Stimulated activated CD8-positive, alpha-beta memory T cell treated with anti-CD3 and anti-CD28 coated beads, Interleukin-7, amount 100 ng/mL, for 4 hours (primary cell): ENCODE measurements around the gene MMD.
A peak's percentile ranks its signal among the peaks of the same experiment; 100 is the strongest.

Experiments used
- DNase-seq, 2 donors: peaks; one replicate each; pipeline ENCODE4 v3.0.0-alpha.2; 2020; ENCODE audit warnings: low read depth in 2 of 2

MMD gene

DNA sequence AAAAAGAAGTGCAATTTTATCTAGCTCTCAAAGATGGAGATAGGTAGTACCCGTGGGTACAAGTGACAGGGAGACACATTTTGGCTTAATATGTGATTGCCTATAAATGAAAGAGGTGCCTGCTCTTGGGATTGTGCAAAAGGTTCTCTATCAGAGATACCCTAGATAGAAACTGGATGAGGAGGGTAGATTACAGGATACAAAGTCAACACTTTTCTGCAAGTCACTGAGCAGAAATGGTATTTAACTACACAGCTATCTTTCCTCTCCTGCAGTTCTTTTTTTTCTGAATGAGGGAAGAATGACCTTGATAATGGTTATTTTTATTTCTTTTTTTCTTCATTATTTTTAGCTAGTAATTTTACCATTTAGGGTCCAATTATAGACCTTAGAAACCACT is 67.6 kb downstream of the MMD start:
- DNase-seq, result no peak

DNA sequence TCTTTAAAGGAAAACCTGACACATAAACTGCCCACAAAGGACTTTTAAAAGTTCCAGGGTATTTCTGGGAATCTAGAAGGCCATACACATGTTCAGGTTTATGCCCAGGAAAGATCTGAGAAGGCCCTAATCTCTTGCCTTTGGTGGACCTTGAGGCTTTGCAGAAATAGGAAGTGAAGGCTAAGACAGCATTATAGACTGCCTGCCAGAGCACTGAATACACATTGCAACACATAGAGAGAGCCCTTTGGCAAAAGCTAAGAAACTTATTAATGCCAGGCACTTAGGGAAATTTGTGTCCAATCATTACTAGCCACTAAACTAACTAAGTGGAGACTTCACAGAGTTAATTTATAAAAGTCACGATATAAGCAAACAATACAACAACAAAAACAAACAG is 70.4 kb downstream of the MMD start:
- DNase-seq, result no peak

DNA sequence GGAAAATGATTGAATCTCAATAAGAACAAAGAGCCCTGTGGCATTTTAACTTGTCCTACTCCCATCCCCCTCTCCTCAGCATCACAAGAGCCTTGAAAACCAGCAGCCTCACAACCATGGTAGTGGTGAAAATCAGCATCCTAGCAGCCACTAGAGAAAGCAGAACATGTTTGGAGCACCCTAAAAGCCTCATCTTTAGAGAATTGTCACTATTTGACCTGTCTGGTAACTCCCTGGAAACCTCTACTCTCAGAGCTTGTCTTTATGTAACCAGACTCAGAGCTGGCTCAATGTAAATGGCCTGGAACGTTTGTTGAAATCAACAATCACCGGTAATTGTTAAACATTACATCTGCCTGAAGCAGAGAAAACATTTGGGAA is 70.8 kb downstream of the MMD start:
- no peak for DNase-seq

DNA sequence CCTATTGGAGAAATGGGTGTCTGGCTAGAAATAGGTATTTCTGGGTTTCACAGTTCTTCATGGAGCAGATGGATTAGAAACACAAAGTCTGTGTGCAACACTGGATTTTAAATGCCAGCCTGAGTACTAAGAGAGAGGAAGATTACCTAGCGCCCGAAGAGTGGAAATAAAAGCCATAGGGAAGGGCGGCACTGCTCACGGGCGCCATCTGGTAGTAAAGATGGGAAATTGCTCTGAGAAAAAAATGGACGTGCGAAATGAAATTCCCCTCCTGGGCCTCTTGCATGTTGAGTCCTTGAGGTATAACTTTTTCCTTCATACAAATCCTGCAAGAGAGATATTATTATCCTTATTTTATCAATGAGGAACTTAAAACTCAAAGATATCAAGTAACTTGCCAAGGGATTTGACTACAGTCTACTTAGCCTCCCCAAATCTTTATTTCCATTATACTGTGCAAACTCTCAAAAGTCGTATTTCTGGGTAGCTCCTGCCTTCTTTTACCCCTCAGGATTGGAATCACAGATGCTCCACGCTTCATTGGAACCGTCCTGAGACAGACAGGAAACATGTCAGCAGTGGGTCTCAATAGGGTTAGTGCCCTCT is 72.8 kb downstream of the MMD start:
- peak in 1 of 2 donors; percentile 1 for DNase-seq

DNA sequence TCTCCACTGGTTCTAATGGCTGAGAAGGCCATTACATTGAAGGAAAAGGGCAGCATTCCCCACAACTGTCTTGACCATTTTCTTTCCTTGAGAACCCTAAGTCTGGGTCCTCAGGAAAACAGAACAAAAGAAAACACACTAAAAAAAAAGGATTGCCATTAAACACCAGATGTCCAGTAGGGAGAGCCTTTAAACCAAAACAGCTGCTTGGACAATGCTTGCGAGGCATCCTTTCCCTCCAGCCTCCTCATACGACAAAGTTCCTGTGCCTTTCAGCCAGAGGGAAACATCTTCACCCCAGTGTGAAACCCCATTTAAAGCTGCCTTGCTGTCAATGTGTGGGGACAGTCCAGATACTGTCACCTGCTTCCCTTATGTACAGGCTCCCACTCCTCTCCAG is 74.3 kb downstream of the MMD start:
- no peak for DNase-seq

DNA sequence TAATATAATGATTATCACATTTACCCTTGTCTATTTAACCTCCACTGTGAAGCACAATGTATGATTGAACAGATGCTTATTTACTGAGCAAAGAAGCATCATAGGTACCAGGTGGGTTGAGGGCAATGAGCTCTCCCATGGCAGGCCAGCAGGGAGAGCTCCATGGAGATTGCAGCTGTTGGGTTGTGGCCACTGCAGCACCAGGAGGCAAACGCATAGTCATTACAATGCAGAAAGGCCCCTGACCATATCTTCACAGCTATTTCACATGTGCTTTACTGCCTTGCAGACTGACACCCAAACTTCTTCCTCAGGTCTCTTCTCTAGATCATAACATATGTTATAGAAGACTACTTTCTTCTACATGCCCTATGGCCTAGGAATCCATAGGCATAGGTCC is 75.0 kb downstream of the MMD start:
- DNase-seq, result no peak

DNA sequence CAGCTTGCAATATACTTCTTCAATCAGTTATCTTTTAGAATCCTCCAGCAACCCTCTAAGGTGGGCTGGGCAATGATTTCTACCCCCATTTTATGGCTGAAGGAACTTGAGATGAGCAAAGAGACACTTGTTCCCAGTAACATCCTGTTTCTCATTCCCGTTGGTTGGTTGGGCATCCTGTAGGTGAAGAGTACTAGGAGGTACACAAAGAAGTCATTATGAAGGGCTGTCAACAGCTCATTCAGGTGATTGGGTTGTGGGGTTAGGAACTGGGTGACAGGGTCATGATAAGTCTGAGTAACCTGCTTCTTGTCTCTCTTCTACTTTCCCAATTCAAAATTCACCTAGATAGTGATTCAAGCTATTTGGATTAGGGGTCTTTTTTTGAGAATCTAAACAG is 76.5 kb downstream of the MMD start:
- DNase-seq, result no peak

DNA sequence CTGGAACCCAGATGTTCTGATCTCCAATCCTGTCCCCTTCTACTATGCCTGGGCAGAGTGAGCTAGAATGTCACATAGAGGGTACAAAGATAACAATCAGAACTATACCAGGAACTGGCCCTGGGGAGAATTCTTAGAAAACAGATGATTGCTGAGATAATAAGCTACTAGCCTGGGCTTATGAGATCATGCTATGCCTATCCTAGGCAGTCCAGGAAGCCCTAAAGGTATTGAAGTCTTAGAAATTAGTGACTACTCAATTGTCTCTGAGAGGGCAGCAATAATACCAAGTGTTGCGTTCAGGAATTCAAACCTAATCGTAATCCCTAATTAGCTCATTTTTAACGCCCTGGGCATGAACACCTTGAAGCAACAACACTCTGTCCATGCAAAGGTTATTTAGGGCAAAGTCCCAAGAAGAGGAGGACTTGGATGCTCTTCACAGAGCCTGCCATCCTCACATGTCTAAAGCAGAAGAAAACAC is 77.1 kb downstream of the MMD start:
- no peak for DNase-seq

DNA sequence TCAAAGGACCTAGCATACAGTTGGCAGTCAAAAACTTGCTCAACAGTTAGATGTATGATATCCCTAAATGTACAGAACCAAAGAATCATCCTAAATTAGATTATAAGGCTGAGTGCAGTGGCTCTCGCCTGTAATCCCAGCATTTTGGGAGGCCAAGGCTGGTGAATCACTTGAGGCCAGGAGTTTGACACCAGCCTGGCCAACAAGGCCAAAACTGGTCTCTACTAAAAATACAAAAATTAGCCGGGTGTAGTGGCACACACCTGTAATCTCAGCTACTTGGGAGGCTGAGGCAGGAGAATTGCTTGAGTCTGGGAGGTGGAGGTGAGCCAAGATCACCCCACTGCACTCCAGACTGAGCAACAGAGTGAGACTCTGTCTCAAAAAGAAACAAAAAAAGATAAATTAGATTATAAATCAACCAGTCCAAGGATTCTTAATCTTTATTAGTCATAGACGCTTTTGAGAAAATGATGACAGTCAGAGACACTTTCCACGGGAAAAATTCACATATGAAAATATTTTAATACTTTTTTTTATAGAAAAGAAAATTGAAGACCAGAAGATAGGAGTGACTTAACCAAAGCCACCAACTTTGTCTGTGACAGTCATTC is 77.6 kb downstream of the MMD start:
- no peak for DNase-seq

DNA sequence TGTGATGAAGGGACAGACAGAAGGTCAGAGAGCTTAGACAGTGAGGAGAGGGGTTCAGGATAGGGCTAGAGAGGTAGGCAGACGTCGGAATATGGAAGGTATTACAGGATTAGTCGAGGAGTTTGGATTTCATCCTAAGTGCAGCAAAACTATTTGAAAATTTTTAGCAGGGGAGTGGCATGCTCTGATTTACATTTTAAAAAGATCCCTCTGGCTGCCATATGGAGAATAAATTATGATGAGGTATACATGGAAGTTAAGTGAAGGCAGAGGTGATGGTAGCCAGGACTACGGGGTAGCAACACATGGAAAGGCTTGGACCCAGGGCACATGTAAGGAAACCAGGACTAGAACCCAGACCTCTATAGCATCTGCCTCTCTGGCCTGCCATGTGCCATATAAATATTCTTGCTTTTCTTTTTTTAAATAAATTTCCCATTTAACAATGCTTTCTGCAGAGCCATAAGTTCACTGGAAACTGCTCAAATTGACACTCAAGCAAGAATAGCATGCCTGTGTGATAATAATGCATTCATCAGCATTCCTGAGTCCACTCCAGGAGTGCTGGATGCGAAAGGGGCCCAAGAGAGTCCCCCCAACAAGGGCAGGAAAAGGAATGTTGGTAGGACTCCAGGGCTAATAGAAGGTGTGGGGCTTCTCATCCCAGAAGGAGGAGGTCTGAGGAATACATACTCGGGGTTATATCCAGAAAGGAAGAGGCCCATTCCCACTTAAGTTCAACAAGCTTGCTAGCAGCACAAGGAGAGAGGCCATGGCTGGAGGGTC is 78.6 kb downstream of the MMD start:
- no peak for DNase-seq
